ENCODE measurements around the gene ZNF214. TPM values are rescaled to one million over a fixed set of nuclear protein-coding genes. Genes with fewer than 3 reads are reported as not detected.
"Not testable (repeated sequence)": the region's sequence is repeated elsewhere in the genome, so short reads cannot be mapped to it uniquely, and the experiment has no call there.

Gene ZNF214
- total and polyA plus RNA-seq, 11 donors, result 0.23 to 2.0 (median 0.97) TPM

DNA sequence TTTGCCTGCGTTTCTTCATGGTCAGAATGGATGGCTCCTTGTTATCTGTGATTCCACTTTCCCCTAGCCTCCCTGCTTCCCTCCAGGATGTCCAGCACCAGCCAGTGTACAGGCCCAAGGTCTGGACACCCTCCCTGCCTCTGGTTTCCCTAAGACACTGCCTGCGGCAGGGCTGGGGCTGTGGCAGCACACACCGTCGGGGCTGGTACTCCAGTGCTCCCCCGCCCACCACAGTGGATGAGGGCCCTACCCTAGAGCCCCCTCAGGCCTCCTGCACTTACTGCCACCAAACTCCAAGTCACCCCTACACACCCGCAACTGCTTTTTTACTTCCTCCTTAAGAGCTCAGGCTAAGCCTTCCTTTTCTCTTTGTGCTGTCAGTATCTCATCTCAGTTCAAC, 28.9 kb downstream of the ZNF214 start:
- ATAC-seq (no peak), DNase-seq (no peak)
- Histone ChIP-seq H3K9me3 (peaks cover 0 to 5% (median 0%) of the 10 kb centered on the region in 12 donors), H3K36me3 (no peaks in the 10 kb centered on the region), H3K27ac (no peak overlapping the region), H3K4me3 (no peak overlapping the region), H3K4me1 (no peaks in the 10 kb centered on the region), H3K27me3 (no peaks in the 10 kb centered on the region)
- TF ChIP-seq POLR2A (IDR thresholded peaks at IDR 0.05), result no peak
- TF ChIP-seq, protein P1, sequence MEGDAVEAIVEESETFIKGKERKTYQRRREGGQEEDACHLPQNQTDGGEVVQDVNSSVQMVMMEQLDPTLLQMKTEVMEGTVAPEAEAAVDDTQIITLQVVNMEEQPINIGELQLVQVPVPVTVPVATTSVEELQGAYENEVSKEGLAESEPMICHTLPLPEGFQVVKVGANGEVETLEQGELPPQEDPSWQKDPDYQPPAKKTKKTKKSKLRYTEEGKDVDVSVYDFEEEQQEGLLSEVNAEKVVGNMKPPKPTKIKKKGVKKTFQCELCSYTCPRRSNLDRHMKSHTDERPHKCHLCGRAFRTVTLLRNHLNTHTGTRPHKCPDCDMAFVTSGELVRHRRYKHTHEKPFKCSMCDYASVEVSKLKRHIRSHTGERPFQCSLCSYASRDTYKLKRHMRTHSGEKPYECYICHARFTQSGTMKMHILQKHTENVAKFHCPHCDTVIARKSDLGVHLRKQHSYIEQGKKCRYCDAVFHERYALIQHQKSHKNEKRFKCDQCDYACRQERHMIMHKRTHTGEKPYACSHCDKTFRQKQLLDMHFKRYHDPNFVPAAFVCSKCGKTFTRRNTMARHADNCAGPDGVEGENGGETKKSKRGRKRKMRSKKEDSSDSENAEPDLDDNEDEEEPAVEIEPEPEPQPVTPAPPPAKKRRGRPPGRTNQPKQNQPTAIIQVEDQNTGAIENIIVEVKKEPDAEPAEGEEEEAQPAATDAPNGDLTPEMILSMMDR (IDR thresholded peaks at IDR 0.05), result no peak
- 70 to 87% (median 77%) methylated on average over 6 of the region's 6 CpGs for WGBS, 4 donors
- intact Hi-C loops (cut with DNase I), result no loop called here

DNA sequence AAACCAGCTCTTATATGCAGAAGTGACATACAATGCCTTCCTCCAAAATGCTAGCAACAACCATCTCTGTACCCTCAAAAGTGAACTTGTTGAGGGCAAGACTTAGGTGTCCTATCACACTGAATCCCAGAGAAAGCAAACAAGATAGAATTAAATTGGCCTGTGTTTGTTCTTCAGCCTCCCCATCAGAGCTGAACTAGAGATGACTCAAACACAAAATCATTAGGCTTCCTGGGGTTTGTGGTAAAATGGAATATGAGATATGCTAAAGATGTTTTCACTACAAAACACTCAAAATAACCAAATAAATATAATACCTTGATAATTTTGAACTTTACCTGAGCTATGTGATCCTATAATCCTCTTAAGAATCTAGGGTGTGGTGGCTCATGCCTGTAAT, 31.6 kb downstream of the ZNF214 start:
- Histone ChIP-seq H3K36me3 (no peaks in the 10 kb centered on the region), H3K27ac (no peak overlapping the region), H3K27me3 (no peaks in the 10 kb centered on the region), H3K9me3 (peaks cover 0 to 6% (median 0%) of the 10 kb centered on the region in 12 donors), H3K4me1 (no peaks in the 10 kb centered on the region), H3K4me3 (no peak overlapping the region)
- no peak for DNase-seq
- ATAC-seq, result no peak
- no peak for TF ChIP-seq POLR2A (IDR thresholded peaks at IDR 0.05)
- TF ChIP-seq, protein P1 (IDR thresholded peaks at IDR 0.05), result no peak
- intact Hi-C loops (cut with DNase I), result no loop called here

DNA sequence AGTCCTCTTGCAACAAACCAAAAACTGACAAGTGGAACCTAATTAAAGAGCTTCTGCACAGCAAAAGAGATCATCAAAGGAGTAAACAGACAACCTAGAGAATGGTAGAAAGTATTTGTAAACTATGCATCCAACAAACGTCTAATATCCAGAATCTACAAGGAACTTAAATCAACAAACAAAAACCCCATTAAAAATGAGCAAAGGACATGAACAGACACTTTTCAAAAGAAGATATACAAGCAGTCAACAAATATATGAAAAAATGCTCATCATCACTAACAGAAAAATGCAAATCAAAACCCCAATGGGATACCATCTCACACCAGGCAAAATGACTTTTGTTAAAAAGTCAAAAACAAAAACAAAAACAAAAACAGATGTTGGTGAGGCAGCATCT, 33.7 kb downstream of the ZNF214 start:
- TF ChIP-seq, protein P1 (IDR thresholded peaks at IDR 0.05), result no peak
- TF ChIP-seq POLR2A (IDR thresholded peaks at IDR 0.05), result no peak
- H3K9me3 ChIP-seq, result peaks cover 0 to 6% (median 0%) of the 10 kb centered on the region in 12 donors
- DNase-seq, result no peak
- no peak overlapping the region for H3K4me3 ChIP-seq
- intact Hi-C loops (cut with DNase I), result no loop called here
- H3K27me3 ChIP-seq, result no peaks in the 10 kb centered on the region
- 64 to 75% (median 70%) methylated on average over 1 of the region's 1 CpG for WGBS, 4 donors
- H3K4me1 ChIP-seq, result no peaks in the 10 kb centered on the region
- H3K36me3 ChIP-seq, result no peaks in the 10 kb centered on the region
- ATAC-seq, result no peak
- no peak overlapping the region for H3K27ac ChIP-seq

DNA sequence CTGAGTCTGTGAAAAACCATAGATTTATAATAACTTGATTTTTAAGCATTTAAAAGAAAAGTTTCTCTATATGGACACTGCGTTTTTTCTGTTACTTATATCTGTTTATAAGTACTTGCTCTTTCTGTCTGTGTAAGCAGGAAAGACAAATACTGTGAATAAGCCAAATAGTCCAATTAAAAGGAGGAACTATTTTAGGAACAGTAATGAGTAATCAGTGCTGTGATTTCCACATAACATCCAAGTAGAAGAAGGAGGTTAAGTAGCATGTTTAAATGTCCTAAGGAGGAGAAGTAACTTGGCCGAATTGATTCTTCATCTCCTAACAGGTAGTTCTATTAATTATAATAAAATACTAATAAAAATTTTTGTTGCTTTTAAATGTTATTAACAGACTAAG, 40.8 kb downstream of the ZNF214 start:
- no peak overlapping the region for H3K27ac ChIP-seq
- TF ChIP-seq POLR2A (IDR thresholded peaks at IDR 0.05), result no peak
- TF ChIP-seq, protein P1 (IDR thresholded peaks at IDR 0.05), result no peak
- H3K27me3 ChIP-seq, result no peaks in the 10 kb centered on the region
- H3K36me3 ChIP-seq, result no peaks in the 10 kb centered on the region
- DNase-seq, result no peak
- intact Hi-C loops (cut with DNase I), result no loop called here
- 70 to 82% (median 72%) methylated on average over 2 of the region's 2 CpGs for WGBS, 4 donors
- no peaks in the 10 kb centered on the region for H3K4me1 ChIP-seq
- H3K9me3 ChIP-seq, result no peaks in the 10 kb centered on the region
- no peak overlapping the region for H3K4me3 ChIP-seq
- ATAC-seq, result no peak

DNA sequence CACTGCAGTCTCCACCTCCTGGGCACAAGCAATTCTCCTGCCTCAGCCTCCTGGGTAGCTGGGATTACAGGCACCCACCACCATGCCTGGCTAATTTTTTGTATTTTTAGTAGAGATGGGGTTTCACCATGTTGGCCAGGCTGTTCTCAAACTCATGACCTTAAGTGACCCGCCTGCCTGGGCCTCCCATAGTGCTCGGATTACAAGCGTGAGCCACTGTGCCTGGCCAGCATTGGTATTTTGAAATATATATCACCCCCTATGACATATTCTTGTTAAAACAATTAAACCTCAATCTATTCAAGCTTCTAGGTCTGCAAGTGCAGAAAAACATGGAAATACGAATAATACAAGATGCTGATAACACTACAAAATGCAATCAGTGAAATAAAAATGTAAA, 50.3 kb downstream of the ZNF214 start:
- DNase-seq; H3K4me1 ChIP-seq; H3K27me3 ChIP-seq; ATAC-seq; H3K36me3 ChIP-seq; H3K4me3 ChIP-seq; intact Hi-C loops (cut with DNase I); H3K27ac ChIP-seq: not testable (repeated sequence)
- H3K9me3 ChIP-seq, result peaks cover 0 to 16% (median 0%) of the 10 kb centered on the region in 12 donors
- 64 to 85% (median 74%) methylated on average over 4 of the region's 4 CpGs for WGBS, 4 donors
